Activated naive CD4-positive, alpha-beta T cell treated with anti-CD3 and anti-CD28 coated beads for 36 hours (primary cell): ENCODE data around the gene CPB2. TPM values are rescaled to one million over a fixed set of nuclear protein-coding genes. Genes with fewer than 3 reads are reported as not detected.

Experiments
- CTCF ChIA-PET: fragments of 350-600 bp; sonication (Branson Sonifier 250); formaldehyde crosslinking; loops from one replicate; lab custom pipeline; 2021; ENCODE audit warnings: antibody characterized with exemption; lab: Charles Lee
- DNase-seq: peaks from one replicate; pipeline ENCODE4 v3.0.0-alpha.2; 2020
- H3K27ac Mint-ChIP-seq: one replicate; pipeline ENCODE4 v1.8.0; 2021; ENCODE audit warnings: mild to moderate bottlenecking, mixed read lengths
- H3K27me3 Mint-ChIP-seq: one replicate; pipeline ENCODE4 v1.8.0; 2021; ENCODE audit warnings: low read depth, mixed read lengths
- H3K36me3 Mint-ChIP-seq: one replicate; pipeline ENCODE4 v1.8.0; 2021; ENCODE audit warnings: low read depth, mixed read lengths
- H3K4me1 Mint-ChIP-seq: one replicate; pipeline ENCODE4 v1.8.0; 2021; ENCODE audit warnings: low read depth, mixed read lengths
- H3K4me3 Mint-ChIP-seq: one replicate; pipeline ENCODE4 v1.8.0; 2021; ENCODE audit warnings: mild to moderate bottlenecking, moderate library complexity, mixed read lengths
- H3K9me3 Mint-ChIP-seq: one replicate; pipeline ENCODE4 v1.8.0; 2021; ENCODE audit warnings: mixed read lengths
- intact Hi-C: fragments of 100-400 bp; cut with micrococcal nuclease; formaldehyde crosslinking; loops from one replicate; pipeline ENCODE4 v1.15.1; 2023
- total RNA-seq, 2 experiments: library from RNA; stranded (reverse); gene quantifications; one replicate each; pipeline ENCODE4 v1.2.3, GENCODE V29; 2021

Gene CPB2
- total RNA-seq, 2 experiments from 2014 or later: not detected

DNA sequence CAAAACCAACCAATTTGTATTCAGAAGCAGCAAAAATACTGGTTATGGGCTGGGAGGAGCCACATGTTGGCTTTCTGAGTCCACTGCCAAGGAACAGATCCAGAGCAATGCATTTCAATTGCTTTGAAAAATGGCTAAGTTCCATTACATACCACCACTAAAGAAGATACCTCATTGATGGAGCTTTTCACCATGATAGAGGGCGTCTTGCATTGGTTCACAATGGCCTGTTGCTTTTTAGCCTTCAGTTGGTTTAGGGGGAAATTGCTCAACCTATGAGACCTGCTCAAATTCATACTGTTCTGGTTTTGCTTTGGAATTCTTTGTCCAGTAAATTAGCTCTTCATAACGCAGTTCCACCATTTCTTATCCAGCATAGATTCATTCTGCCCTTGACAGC, 21.2 kb upstream of the CPB2 start:
- Mint-ChIP-seq H3K4me1 (peaks cover 40% of the 10 kb centered on the region), H3K36me3 (peaks cover 29% of the 10 kb centered on the region), H3K9me3 (no peaks in the 10 kb centered on the region), H3K27ac (peak overlapping the region; percentile 76), H3K4me3 (no peak overlapping the region), H3K27me3 (no peaks in the 10 kb centered on the region)
- CTCF ChIA-PET: interaction anchor here (0.6 to 3.0 kb wide), 22 partner anchors 10 to 502 kb away, joined by 3 to 25 read pairs (median 4); partner anchors contain the start of gene CPB2
- intact Hi-C loops: loop anchor here (1.0 to 5.0 kb wide), 8 partner anchors 34 to 503 kb away; partner anchors contain the start of gene ZC3H13
- no peak for DNase-seq

DNA sequence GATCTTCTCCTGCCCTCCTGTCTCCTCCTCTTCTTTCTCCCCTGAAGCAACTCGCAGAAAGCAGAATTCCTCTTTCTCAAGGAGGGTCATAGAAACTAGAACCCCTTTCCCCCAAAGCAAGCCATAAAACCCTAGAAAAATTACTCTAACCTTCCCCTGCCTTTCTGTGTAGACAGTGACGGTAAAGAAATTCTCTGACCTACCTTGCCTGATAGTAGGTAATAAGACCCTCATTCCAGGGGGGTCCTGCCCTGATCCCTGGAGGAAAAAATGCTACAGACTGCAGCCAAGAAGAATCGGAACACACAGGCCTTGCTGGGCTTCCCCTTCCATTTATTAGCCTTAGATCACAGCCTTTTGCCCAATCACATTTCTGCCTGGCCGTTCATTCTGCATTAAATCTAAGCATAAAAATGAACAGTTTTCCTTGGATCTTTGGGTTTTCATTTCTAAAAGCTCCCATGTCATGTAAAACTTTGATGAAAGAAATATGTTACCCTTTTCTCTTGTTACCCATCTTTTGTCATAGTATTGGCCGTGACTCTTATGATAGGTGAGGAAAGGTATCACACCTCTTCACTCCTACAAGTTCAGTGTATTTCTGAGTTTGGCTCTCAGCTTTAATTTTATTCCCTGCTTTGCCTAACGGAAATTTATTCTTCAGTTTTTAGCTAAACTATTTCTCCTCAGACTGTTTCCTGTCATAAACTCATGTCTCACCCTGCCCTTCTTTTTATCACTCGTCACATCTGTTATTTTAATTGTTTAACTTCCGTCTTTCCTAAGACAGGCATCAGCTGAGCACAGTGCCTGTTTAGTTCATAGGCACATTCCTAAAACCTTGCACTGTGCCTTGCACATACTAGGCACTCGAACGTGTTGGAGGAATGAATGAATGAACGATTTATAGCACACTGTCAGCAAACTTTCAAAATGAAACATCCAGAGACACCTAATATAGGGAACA, 20.4 kb upstream of the CPB2 start:
- peak overlapping the region; percentile 75 for H3K27ac Mint-ChIP-seq
- DNase-seq: no peak
- peaks cover 21% of the 10 kb centered on the region for H3K36me3 Mint-ChIP-seq
- no peaks in the 10 kb centered on the region for H3K27me3 Mint-ChIP-seq
- no peak overlapping the region for H3K4me3 Mint-ChIP-seq
- intact Hi-C loops: loop anchor here (5.0 kb wide), 1 partner anchor 267 kb away; no protein-coding TSS in a partner anchor
- H3K9me3 Mint-ChIP-seq: no peaks in the 10 kb centered on the region
- H3K4me1 Mint-ChIP-seq: peaks cover 40% of the 10 kb centered on the region
- CTCF ChIA-PET: interaction anchor here (0.8 to 3.0 kb wide), 12 partner anchors 10 to 196 kb away, joined by 3 to 25 read pairs (median 4); partner anchors contain the start of gene CPB2

DNA sequence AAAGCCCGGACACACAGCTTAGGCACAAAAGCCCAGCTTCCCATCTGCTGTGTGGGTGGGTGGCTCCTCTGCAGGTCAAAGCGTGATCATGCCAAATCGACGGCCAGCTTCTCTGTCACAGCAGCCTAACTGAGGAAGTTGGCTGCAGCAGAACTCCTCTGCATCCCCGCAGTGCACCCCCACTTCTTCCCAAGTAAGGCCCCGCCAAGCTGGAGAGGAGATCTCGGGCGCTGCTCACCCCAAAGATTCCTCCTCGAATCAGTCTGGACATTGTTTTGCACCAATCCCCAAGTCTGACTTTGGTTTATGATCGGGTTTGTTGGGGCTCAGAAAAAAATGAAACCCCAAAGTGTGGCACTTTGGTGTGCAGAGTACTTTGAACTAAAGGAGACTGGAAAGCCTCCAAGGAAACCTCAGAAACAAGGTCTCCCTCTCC, 19.7 kb upstream of the CPB2 start:
- peak overlapping the region; percentile 7 for H3K4me3 Mint-ChIP-seq
- DNase-seq: peak; percentile 25
- peak overlapping the region; percentile 75 for H3K27ac Mint-ChIP-seq
- CTCF ChIA-PET: interaction anchor here (2.8 to 3.0 kb wide), 2 partner anchors 14 to 35 kb away, joined by 16 to 25 read pairs; no protein-coding TSS in a partner anchor
- peaks cover 16% of the 10 kb centered on the region for H3K36me3 Mint-ChIP-seq
- peaks cover 41% of the 10 kb centered on the region for H3K4me1 Mint-ChIP-seq
- H3K9me3 Mint-ChIP-seq: no peaks in the 10 kb centered on the region
- intact Hi-C loops: no loop called here
- H3K27me3 Mint-ChIP-seq: no peaks in the 10 kb centered on the region

DNA sequence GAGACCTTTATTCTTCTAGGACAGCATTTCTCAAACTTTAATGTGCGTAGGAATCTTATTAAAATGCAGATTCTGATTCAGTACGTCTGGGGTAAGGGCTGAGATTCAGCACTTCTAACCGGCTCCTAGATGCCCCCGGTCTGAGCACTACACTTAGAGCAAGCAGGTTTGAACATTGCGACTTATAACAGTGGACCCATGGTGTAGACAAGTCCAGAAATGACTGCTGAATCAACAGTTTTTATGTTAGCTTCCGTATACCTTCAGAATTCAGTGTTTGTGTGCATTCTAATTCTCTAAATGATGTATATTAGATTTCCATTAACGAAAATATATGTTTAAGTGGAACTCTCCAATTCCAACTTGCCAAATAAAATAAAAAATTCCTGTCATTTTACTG, 17.5 kb upstream of the CPB2 start:
- peaks cover 39% of the 10 kb centered on the region for H3K4me1 Mint-ChIP-seq
- H3K27me3 Mint-ChIP-seq: no peaks in the 10 kb centered on the region
- no peak overlapping the region for H3K27ac Mint-ChIP-seq
- H3K4me3 Mint-ChIP-seq: no peak overlapping the region
- DNase-seq: no peak
- CTCF ChIA-PET: no interaction called here
- no peaks in the 10 kb centered on the region for H3K9me3 Mint-ChIP-seq
- intact Hi-C loops: no loop called here
- H3K36me3 Mint-ChIP-seq: peaks cover 10% of the 10 kb centered on the region

DNA sequence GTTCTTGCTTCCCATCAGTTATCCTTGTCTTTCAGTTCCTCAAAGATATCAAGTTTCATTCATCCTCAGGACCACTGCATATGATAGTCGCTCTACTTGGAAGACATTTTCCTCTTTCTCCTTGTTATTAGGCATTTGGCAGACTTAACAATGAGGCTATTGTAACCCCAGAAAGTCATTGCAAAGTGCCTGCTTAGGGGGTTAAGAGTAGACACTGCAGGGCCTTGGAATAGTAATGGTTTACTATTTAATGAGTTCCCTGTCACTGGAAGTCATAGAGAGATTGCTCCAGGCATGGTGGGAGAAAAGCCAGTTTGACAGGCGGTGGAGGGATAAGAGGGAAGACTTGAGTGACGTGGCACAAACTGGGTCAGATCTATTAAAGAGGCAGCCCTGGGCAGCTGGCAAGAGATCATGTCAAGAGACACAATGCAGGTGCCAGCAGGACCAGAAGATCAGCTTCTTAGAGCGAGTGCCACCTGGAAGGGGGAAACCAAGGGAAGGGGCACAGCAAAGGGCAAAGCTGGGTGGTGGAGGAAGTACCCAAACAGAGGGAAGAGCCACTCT, 16.8 kb upstream of the CPB2 start:
- DNase-seq: no peak
- H3K27me3 Mint-ChIP-seq: no peaks in the 10 kb centered on the region
- H3K36me3 Mint-ChIP-seq: peaks cover 4% of the 10 kb centered on the region
- H3K9me3 Mint-ChIP-seq: no peaks in the 10 kb centered on the region
- CTCF ChIA-PET: interaction anchor here (0.5 kb wide), 1 partner anchor 539 kb away, joined by 3 read pairs; no protein-coding TSS in a partner anchor
- H3K4me1 Mint-ChIP-seq: peaks cover 35% of the 10 kb centered on the region
- H3K27ac Mint-ChIP-seq: no peak overlapping the region
- intact Hi-C loops: no loop called here
- no peak overlapping the region for H3K4me3 Mint-ChIP-seq

DNA sequence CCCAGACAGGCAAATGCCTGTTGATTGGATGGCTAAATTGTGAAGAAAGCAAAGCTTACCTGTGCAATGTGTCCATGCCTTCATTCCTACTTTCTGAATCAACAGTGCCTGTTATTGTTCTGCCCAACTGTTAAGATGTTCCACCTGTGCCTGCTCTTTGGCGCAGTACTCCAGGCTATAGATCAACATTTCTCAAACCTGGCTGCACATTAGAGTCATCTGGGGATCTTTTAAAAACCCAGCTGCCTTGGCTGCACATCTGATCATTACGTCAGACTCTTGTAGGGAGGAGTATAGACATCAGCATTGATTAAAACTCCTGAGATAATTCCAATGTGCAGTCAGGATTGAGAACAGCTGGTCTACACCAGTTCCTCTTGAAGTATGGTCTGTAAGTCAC, 16.2 kb upstream of the CPB2 start:
- H3K27me3 Mint-ChIP-seq: no peaks in the 10 kb centered on the region
- no peak for DNase-seq
- CTCF ChIA-PET: interaction anchor here (0.6 kb wide), 3 partner anchors 39 to 404 kb away, joined by 3 to 4 read pairs (median 3); no protein-coding TSS in a partner anchor
- intact Hi-C loops: no loop called here
- no peaks in the 10 kb centered on the region for H3K9me3 Mint-ChIP-seq
- H3K4me3 Mint-ChIP-seq: no peak overlapping the region
- H3K4me1 Mint-ChIP-seq: peaks cover 29% of the 10 kb centered on the region
- no peak overlapping the region for H3K27ac Mint-ChIP-seq
- peaks cover 4% of the 10 kb centered on the region for H3K36me3 Mint-ChIP-seq

DNA sequence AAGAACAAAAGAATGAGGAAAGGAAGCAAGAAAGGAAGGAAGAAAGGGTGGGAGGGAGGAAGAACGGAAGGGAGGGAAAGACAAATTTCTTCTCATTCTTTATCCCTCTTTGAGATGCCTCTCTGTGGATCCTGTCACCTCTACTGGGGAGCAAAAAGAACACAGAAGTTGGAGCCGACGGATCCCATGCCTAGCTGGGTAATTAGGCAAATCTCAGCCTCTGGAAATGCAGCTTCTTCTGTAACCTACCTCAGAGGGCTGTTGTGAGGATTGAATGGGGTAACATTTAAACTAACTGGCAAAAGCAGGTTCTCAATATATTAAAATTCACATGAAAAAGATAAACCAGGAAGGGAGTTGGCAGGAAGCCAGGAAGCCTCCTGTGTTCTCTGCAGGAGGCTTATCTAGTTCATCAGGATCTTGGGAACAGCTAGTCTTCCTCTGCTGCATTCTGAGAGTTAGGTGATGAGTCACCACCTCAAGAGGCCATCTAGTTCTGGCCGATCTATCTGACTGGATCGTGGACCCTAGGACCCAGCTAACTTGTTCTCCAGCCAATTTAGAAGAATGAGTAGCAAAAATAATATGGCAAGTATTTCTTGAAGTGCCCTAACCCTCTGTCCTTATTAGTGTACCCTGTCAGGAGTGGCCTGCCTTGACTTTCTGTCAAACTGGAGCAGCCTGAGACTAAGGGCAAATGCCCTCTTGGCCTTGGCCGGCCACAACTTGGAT, 15.2 kb upstream of the CPB2 start:
- Mint-ChIP-seq H3K9me3 (no peaks in the 10 kb centered on the region), H3K27ac (no peak overlapping the region), H3K4me3 (no peak overlapping the region), H3K36me3 (no peaks in the 10 kb centered on the region), H3K4me1 (peaks cover 19% of the 10 kb centered on the region), H3K27me3 (no peaks in the 10 kb centered on the region)
- DNase-seq: no peak
- CTCF ChIA-PET: interaction anchor here (0.6 kb wide), 1 partner anchor 40 kb away, joined by 3 read pairs; no protein-coding TSS in a partner anchor
- intact Hi-C loops: no loop called here

DNA sequence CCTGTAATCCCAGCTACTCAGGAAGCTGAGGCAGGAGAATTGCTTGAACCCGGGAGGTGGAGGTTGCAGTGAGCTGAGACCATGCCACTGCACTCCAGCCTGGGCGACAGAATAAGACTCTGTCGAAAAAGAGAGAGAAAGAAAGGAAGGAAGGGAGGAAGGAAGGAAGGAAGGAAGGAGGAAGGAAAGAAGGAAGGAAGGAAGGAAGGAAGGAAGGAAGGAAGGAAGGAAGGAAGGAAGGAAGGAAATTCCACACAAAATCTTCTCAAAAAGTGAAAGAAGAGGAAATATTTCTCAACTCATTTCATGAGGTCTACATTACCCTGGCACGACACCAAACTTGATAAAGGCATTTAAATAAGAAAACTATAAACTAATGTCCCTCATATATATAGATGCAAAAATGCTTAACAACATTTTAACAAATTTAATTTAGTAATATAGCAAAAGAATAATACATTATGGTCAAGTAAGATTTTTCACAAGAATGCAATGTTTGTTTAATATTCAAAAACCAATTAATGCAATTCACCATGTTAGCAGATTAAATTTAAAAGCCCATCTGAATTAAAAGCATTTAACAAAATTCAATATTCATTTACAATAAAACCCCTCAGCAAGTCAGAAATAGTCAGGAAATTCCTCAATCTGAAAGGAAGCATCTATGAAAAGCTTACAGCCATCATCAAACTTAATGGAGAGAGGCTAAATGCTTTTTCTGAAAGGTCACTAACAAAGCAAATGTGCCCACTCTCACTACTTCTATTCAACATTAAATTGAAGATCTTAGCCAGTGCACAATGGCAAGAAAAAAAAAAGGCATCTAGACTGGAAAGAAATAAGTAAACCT, 12.0 kb upstream of the CPB2 start:
- H3K9me3 Mint-ChIP-seq: no peaks in the 10 kb centered on the region
- H3K36me3 Mint-ChIP-seq: no peaks in the 10 kb centered on the region
- intact Hi-C loops: no loop called here
- CTCF ChIA-PET: interaction anchor here (0.6 kb wide), 1 partner anchor 871 kb away, joined by 3 read pairs; no protein-coding TSS in a partner anchor
- H3K4me1 Mint-ChIP-seq: peaks cover 5% of the 10 kb centered on the region
- H3K27ac Mint-ChIP-seq: no peak overlapping the region
- H3K4me3 Mint-ChIP-seq: no peak overlapping the region
- no peak for DNase-seq
- H3K27me3 Mint-ChIP-seq: no peaks in the 10 kb centered on the region

DNA sequence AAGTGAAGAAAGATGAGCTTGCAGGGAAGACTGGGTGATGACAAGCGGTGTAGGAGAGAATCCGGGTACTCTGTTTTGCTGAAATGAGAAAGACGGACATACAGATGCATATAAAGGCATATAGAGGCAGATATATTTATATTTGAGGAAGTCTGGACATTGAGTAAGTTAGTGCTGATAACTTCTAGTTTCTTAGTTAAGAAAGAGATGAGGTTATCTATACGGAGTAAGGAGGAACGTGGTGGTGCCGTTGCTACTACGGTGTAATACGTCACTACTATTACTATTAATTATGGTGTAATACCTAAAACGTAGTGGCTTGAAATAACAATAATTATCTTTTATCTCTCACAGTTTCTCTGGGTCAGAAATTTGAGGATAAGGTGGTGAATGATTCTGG, 9.8 kb upstream of the CPB2 start:
- H3K4me1 Mint-ChIP-seq: peaks cover under 1% of the 10 kb centered on the region
- no peak for DNase-seq
- intact Hi-C loops: no loop called here
- no peaks in the 10 kb centered on the region for H3K9me3 Mint-ChIP-seq
- H3K4me3 Mint-ChIP-seq: no peak overlapping the region
- H3K36me3 Mint-ChIP-seq: no peaks in the 10 kb centered on the region
- H3K27ac Mint-ChIP-seq: no peak overlapping the region
- CTCF ChIA-PET: interaction anchor here (1.5 kb wide), 1 partner anchor 12 kb away, joined by 4 read pairs; no protein-coding TSS in a partner anchor
- H3K27me3 Mint-ChIP-seq: no peaks in the 10 kb centered on the region

DNA sequence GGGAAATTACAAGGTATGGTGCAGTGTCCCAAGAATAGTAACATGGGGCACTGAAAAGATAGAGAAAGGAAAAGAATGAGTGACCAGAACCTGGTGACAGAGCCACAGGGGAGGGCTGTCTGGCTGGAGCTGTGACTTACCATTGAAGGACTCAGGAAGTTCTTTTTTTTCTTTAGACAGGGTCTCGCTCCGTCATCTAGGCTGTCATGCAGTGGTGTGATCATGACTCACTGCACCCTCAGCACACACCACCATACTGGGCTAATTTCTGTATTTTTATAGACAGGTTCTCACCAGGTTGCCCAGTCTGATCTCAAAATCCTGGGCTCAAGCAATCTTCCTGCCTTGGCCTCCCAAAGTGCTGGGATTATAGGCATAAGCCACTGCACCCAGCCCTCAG, 8.8 kb upstream of the CPB2 start:
- no peak overlapping the region for H3K4me3 Mint-ChIP-seq
- no peaks in the 10 kb centered on the region for H3K27me3 Mint-ChIP-seq
- H3K4me1 Mint-ChIP-seq: no peaks in the 10 kb centered on the region
- H3K27ac Mint-ChIP-seq: no peak overlapping the region
- CTCF ChIA-PET: no interaction called here
- no peak for DNase-seq
- no peaks in the 10 kb centered on the region for H3K9me3 Mint-ChIP-seq
- intact Hi-C loops: no loop called here
- no peaks in the 10 kb centered on the region for H3K36me3 Mint-ChIP-seq

DNA sequence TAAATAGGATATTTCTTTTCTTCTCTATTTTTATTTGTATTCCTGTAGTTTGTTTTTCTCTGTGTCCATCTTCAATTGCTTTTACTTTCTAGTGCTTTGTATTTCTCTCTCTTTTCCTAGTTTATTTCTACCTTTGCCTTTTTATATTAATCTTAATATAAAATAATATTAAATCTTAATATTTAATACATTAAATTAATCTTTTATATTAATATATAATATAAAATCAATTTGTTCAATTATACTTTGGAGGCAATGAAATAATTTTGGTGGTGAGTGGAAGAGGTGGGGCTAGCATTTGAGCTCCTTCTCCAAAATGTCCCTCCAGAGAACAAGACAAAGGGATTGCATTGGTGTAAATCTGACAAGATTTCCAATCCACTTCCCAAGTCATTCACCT, 6.3 kb upstream of the CPB2 start:
- intact Hi-C loops: no loop called here
- no peaks in the 10 kb centered on the region for H3K27me3 Mint-ChIP-seq

More for the DNA sequence above, 6.3 kb upstream of the CPB2 start:
- no peak for DNase-seq
- Mint-ChIP-seq H3K36me3 (no peaks in the 10 kb centered on the region), H3K9me3 (no peaks in the 10 kb centered on the region), H3K4me3 (no peak overlapping the region), H3K27ac (no peak overlapping the region), H3K4me1 (peaks cover 5% of the 10 kb centered on the region)
- CTCF ChIA-PET: no interaction called here
